K562 (cell line): Measurements from ENCODE around the gene CCL3. TPM values are rescaled to one million over a fixed set of nuclear protein-coding genes. Genes with fewer than 3 reads are reported as not detected.
"Not testable (repeated sequence)": the region's sequence is repeated elsewhere in the genome, so short reads cannot be mapped to it uniquely, and the experiment has no call there.

ENCODE experiments used
- ATAC-seq: fragments of 200-7000 bp; cut with Tn5 transposase; 3 replicates; pipeline ENCODE4 v1.9.1; 2020; ENCODE audit warnings: moderate library complexity
- BruUV-seq: library from RNA; stranded (reverse); fragments of 400-500 nt; replicated peaks from 2 replicates; lab custom pipeline; 2021; lab: Mats Ljungman, UMichigan
- CTCF ChIA-PET: fragments of 300-600 bp; formaldehyde crosslinking; extraction: SDS; loops from one replicate; lab custom pipeline; 2021; ENCODE audit warnings: low intra/inter-chr PET ratio; lab: Yijun Ruan, JAX
- POLR2A ChIA-PET: fragments of 300-600, 350-650 bp; sonication (Branson Sonifier 250); formaldehyde crosslinking; extraction: SDS; loops from one replicate; lab custom pipeline; 2021; ENCODE audit warnings: antibody characterized with exemption, inconsistent platforms; lab: Yijun Ruan, JAX
- DNase-seq, 4 experiments: peaks; one replicate each; pipeline versions ENCODE4 v3.0.0 to v3.0.0-alpha.2; 2011 to 2018; ENCODE audit warnings: low spot score in 3 of 4, mixed read lengths in 3 of 4; ENCODE audit errors: extremely low read depth in 1 of 4
- FAIRE-seq: peaks from 2 replicates; lab custom pipeline; 2011; peaks lifted over from hg19 to GRCh38; lab: Jason Lieb, UNC
- H2AFZ ChIP-seq: 2 replicates; pipeline ENCODE4 v1.6.0; 2011; ENCODE audit warnings: low read depth, low read length, control low read depth, inconsistent platforms
- H3K27ac ChIP-seq: fragments of 200-600 bp; 3 replicates; pipeline ENCODE4 v1.8.0; 2011; ENCODE audit warnings: low read depth, mild to moderate bottlenecking, control low read depth, inconsistent platforms, low read length, moderate library complexity, mixed read lengths; ENCODE audit errors: extremely low read depth
- H3K27me3 ChIP-seq, 2 experiments: fragments of 300-600 bp in 1 of 2; 2 replicates in 1 of 2; 3 replicates in 1 of 2; pipeline versions ENCODE4 v1.6.0 to v1.8.0; 2011; ENCODE audit warnings: inconsistent platforms in 2 of 2, low read length in 2 of 2, mild to moderate bottlenecking in 1 of 2, mixed read lengths in 1 of 2, moderate library complexity in 1 of 2; ENCODE audit not compliant: control insufficient read depth in 2 of 2, insufficient read depth in 2 of 2
- H3K36me3 ChIP-seq: fragments of 300-600 bp; 3 replicates; pipeline ENCODE4 v1.8.0; 2011; ENCODE audit warnings: mild to moderate bottlenecking, low read length, inconsistent platforms; ENCODE audit not compliant: control insufficient read depth, insufficient read depth
- H3K4me1 ChIP-seq, 2 experiments: fragments of 200-600 bp in 1 of 2; replicated peaks in 1 of 2; 2 replicates in 1 of 2; 3 replicates in 1 of 2; pipeline versions ENCODE4 v1.5.1 to v1.8.0; 2011; ENCODE audit warnings: inconsistent platforms in 2 of 2, low read length in 2 of 2, mild to moderate bottlenecking in 1 of 2, mixed read lengths in 1 of 2, moderate library complexity in 1 of 2; ENCODE audit not compliant: control insufficient read depth in 2 of 2, insufficient read depth in 2 of 2
- H3K4me2 ChIP-seq: 2 replicates; pipeline ENCODE4 v1.6.1; 2011; ENCODE audit warnings: low read length, control low read depth, inconsistent platforms, mixed read lengths; ENCODE audit not compliant: insufficient read depth
- H3K4me3 ChIP-seq: fragments of 200-600 bp; sonication (generic), shearing (Covaris generic); 2 replicates; pipeline ENCODE4 v1.5.1; 2016; ENCODE audit warnings: control low read depth, inconsistent platforms
- H3K79me2 ChIP-seq: fragments of 200-600 bp; 3 replicates; pipeline ENCODE4 v1.8.0; 2011; ENCODE audit warnings: low read length, inconsistent platforms; ENCODE audit not compliant: control insufficient read depth, insufficient read depth
- H3K9ac ChIP-seq, 2 experiments: 2 replicates each; pipeline versions ENCODE4 v1.6.0 to v1.6.1; 2011; ENCODE audit warnings: low read depth in 2 of 2, low read length in 2 of 2, control low read depth in 1 of 2, inconsistent platforms in 1 of 2, mild to moderate bottlenecking in 1 of 2, mixed read lengths in 1 of 2; ENCODE audit not compliant: insufficient read depth in 1 of 2
- H3K9me1 ChIP-seq: one replicate; pipeline ENCODE4 v1.6.0; 2011; ENCODE audit warnings: inconsistent platforms, mild to moderate bottlenecking, low read length, moderate library complexity; ENCODE audit not compliant: control insufficient read depth, insufficient read depth
- H3K9me3 ChIP-seq: replicated peaks from 2 replicates; pipeline ENCODE4 v1.5.1; 2011; ENCODE audit warnings: low read depth, low read length, inconsistent platforms; ENCODE audit not compliant: control insufficient read depth, insufficient read depth
- H4K20me1 ChIP-seq: replicated peaks from 2 replicates; pipeline ENCODE4 v1.6.1; 2011; ENCODE audit warnings: low read length, inconsistent platforms, mixed read lengths; ENCODE audit not compliant: control insufficient read depth, insufficient read depth
- CC2D1A ChIP-seq: fragments of 450-650 bp; IDR thresholded peaks from 2 replicates; pipeline ENCODE4 v1.6.1; 2017; ENCODE audit warnings: mild to moderate bottlenecking
- FUS ChIP-seq: fragments of 200-400 bp; formaldehyde crosslinking; optimal IDR thresholded peaks from 2 replicates; pipeline ENCODE3; 2017; ENCODE audit warnings: low read depth, low read length
- MAFK ChIP-seq: IDR thresholded peaks from 2 replicates; pipeline ENCODE4 v1.6.1; 2011; ENCODE audit warnings: low read length, improper control_type of control experiment
- PCBP2 ChIP-seq: fragments of 200-400 bp; formaldehyde crosslinking; IDR thresholded peaks from 2 replicates; pipeline ENCODE4 v1.6.1; 2018; ENCODE audit warnings: low read length, low read depth, mild to moderate bottlenecking, moderate library complexity; ENCODE audit not compliant: poor library complexity, severe bottlenecking
- PKNOX1 ChIP-seq: fragments of 450-650 bp; IDR thresholded peaks from 2 replicates; pipeline ENCODE4 v1.6.1; 2016
- POLR3G ChIP-seq: IDR thresholded peaks from 2 replicates; pipeline ENCODE4 v1.6.1; 2011; ENCODE audit not compliant: insufficient read length, insufficient replicate concordance; ENCODE audit errors: extremely low read depth
- RBM22 ChIP-seq: fragments of 200-400 bp; formaldehyde crosslinking; IDR thresholded peaks from 2 replicates; pipeline ENCODE4 v1.6.1; 2018; ENCODE audit warnings: low read length, low read depth; ENCODE audit not compliant: poor library complexity, severe bottlenecking
- ZNF239 ChIP-seq: fragments of 250-450 bp; sonication (Bioruptor Pico); IDR thresholded peaks from 2 replicates; pipeline ENCODE4 v1.4.0; 2020; ENCODE audit warnings: mild to moderate bottlenecking
- WGBS: fragments of 100-300 bp; shearing (Covaris generic); methylation state at CpG from one replicate; pipeline ENCODE4 v1.1.6; 2016; ENCODE audit warnings: low coverage, mixed read lengths; ENCODE audit not compliant: insufficient coverage; ENCODE audit errors: missing lambda C conversion rate; 5-methylcytosine and 5-hydroxymethylcytosine counted together
- in situ Hi-C: fragments of 300-500 bp; cut with MboI; formaldehyde crosslinking; loops from 4 replicates; pipeline ENCODE4 v1.15.0; 2018; ENCODE audit warnings: inconsistent platforms, mixed read lengths
- intact Hi-C: fragments of 100-400 bp; cut with micrococcal nuclease; formaldehyde crosslinking; loops from 2 replicates; pipeline ENCODE4 v1.14.2; 2022
- polyA plus RNA-seq, 8 experiments: library from polyadenylated mRNA; depleted of rRNA in 4 of 8; stranded (reverse) in 5 of 8; unstranded in 3 of 8; fragments of >200 nt; fragmentation: Nextera tagmentation in 2 of 8; fragmentation: Illumina TruSeq in 1 of 8; extraction: Ambion mirVana in 2 of 8; extraction: Trizol in 1 of 8; gene quantifications; 2 replicates each; pipeline versions ENCODE4 v1.2.1 to v1.2.3, GENCODE V29; 2011 to 2014; ENCODE audit warnings: inconsistent platforms in 1 of 8, missing spikeins in 1 of 8
- total RNA-seq, 7 experiments: library from RNA; depleted of rRNA in 6 of 7; stranded (reverse); fragments of >200 nt in 6 of 7; fragmentation: Illumina TruSeq in 2 of 7; extraction: Trizol in 2 of 7; gene quantifications; 2 replicates each; pipeline versions ENCODE4 v1.2.1 to v1.2.3, GENCODE V29; 2011 to 2021; ENCODE audit warnings: low replicate concordance in 1 of 7
- TF ChIP-seq, protein P1 (sequence below): fragments of 450-650 bp; IDR thresholded peaks from 2 replicates; pipeline ENCODE4 v1.6.1; 2017; ENCODE audit warnings: antibody characterized with exemption, mild to moderate bottlenecking
- TF ChIP-seq, protein P2 (sequence below): fragments of 250-450 bp; sonication (Bioruptor Pico); IDR thresholded peaks from 2 replicates; pipeline ENCODE4 v1.9.0; 2021; ENCODE audit warnings: mild to moderate bottlenecking

CCL3 gene
- total and polyA plus RNA-seq, 9 of the 15 experiments (the other 6 are each of a cell fraction or from before 2014, with no cell fraction given) = 0.58 TPM; not detected in 8

DNA sequence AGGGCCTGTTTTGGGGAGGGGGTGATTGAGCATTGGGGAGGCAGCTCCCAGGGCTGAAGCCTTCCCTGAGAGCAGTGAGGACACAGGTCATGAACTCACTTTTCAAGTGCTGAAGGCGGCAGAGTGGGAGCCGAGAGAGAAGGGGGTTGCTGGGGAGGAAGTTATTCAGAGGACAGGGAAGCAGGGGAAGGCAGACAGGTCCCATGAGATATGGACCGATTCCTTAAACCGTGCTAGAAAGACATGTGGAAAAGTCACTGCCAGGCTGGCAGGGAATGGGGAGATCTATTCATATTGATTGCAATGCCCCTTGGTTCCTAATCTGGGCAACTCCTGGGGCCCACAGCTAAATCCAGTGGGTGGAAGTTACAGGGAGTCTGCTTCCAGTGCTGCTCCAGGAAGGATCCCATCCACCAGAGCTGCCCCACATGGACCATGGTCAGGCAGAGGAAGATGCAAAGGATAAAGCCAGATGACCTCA is 14.8 kb upstream of the CCL3 start:
- Histone ChIP-seq H3K9ac (no peak overlapping the region), H3K4me3 (no peak overlapping the region), H2AFZ (no peak overlapping the region), H3K27me3 (no peaks in the 10 kb centered on the region)
- intact Hi-C loops = no loop called here
- POLR2A ChIA-PET = no interaction called here
- no peak for TF ChIP-seq CC2D1A
- no peak for TF ChIP-seq PCBP2
- no peak for TF ChIP-seq RBM22
- TF ChIP-seq, protein P1, sequence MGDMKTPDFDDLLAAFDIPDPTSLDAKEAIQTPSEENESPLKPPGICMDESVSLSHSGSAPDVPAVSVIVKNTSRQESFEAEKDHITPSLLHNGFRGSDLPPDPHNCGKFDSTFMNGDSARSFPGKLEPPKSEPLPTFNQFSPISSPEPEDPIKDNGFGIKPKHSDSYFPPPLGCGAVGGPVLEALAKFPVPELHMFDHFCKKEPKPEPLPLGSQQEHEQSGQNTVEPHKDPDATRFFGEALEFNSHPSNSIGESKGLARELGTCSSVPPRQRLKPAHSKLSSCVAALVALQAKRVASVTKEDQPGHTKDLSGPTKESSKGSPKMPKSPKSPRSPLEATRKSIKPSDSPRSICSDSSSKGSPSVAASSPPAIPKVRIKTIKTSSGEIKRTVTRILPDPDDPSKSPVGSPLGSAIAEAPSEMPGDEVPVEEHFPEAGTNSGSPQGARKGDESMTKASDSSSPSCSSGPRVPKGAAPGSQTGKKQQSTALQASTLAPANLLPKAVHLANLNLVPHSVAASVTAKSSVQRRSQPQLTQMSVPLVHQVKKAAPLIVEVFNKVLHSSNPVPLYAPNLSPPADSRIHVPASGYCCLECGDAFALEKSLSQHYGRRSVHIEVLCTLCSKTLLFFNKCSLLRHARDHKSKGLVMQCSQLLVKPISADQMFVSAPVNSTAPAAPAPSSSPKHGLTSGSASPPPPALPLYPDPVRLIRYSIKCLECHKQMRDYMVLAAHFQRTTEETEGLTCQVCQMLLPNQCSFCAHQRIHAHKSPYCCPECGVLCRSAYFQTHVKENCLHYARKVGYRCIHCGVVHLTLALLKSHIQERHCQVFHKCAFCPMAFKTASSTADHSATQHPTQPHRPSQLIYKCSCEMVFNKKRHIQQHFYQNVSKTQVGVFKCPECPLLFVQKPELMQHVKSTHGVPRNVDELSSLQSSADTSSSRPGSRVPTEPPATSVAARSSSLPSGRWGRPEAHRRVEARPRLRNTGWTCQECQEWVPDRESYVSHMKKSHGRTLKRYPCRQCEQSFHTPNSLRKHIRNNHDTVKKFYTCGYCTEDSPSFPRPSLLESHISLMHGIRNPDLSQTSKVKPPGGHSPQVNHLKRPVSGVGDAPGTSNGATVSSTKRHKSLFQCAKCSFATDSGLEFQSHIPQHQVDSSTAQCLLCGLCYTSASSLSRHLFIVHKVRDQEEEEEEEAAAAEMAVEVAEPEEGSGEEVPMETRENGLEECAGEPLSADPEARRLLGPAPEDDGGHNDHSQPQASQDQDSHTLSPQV = no peak
- no peak for TF ChIP-seq MAFK
- TF ChIP-seq POLR3G = no peak
- no peak for TF ChIP-seq PKNOX1
- TF ChIP-seq ZNF239 = no peak
- TF ChIP-seq, protein P2, sequence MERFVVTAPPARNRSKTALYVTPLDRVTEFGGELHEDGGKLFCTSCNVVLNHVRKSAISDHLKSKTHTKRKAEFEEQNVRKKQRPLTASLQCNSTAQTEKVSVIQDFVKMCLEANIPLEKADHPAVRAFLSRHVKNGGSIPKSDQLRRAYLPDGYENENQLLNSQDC (CRISPR knock-in tag) = no peak
- TF ChIP-seq FUS = no peak
- TF ChIP-seq, all 486 proteins: peak for 0
- no peaks in the 10 kb centered on the region for H3K4me1 ChIP-seq
- FAIRE-seq (no peak), ATAC-seq (no peak), DNase-seq (no peak)
- no peak overlapping the region for H3K27ac ChIP-seq
- no peaks in the 10 kb centered on the region for H3K9me1 ChIP-seq
- no peaks in the 10 kb centered on the region for H3K36me3 ChIP-seq
- H3K4me2 ChIP-seq = no peak overlapping the region
- in situ Hi-C loops = no loop called here
- H3K79me2 ChIP-seq = no peaks in the 10 kb centered on the region
- CTCF ChIA-PET = no interaction called here
- no TSS peak for BruUV-seq
- no peaks in the 10 kb centered on the region for H3K9me3 ChIP-seq
- WGBS = 3% methylated on average over 4 of the region's 4 CpGs
- no peaks in the 10 kb centered on the region for H4K20me1 ChIP-seq

DNA sequence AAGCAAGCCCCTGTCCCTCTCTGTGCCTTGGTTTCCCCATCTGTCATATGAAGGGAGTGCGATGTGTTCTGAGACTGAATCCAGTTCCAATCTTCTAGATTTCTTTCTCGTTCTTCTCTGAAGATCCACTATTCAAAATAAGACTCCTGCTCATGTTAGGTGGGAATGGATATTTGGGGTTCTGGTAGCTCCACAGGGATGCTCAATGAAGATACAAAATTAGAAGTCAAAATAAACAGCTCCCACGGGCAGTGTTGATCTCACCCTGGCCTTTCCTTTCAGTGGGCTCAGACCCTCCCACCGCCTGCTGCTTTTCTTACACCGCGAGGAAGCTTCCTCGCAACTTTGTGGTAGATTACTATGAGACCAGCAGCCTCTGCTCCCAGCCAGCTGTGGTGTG is 14.3 kb upstream of the CCL3 start:
- H3K79me2 ChIP-seq, CTCF ChIA-PET, ATAC-seq, H3K36me3 ChIP-seq, H3K9me3 ChIP-seq, H3K27me3 ChIP-seq, H3K4me2 ChIP-seq, in situ Hi-C loops, H3K4me1 ChIP-seq, FAIRE-seq, intact Hi-C loops, H3K9me1 ChIP-seq, H3K27ac ChIP-seq, H2AFZ ChIP-seq, BruUV-seq, H4K20me1 ChIP-seq, DNase-seq, H3K4me3 ChIP-seq, POLR2A ChIA-PET, H3K9ac ChIP-seq: not testable (repeated sequence)
- WGBS = 0% methylated on average over 2 of the region's 7 CpGs
